Stimulated activated CD8-positive, alpha-beta memory T cell treated with anti-CD3 and anti-CD28 coated beads, Interleukin-12 subunit alpha, Interleukin-12 subunit beta, amount 100 ng/mL, for 4 hours (primary cell): ENCODE data around the gene LRG1.

Experiments
- DNase-seq: peaks from one replicate; pipeline ENCODE4 v3.0.0-alpha.2; 2020; ENCODE audit warnings: low read depth

Gene LRG1

DNA sequence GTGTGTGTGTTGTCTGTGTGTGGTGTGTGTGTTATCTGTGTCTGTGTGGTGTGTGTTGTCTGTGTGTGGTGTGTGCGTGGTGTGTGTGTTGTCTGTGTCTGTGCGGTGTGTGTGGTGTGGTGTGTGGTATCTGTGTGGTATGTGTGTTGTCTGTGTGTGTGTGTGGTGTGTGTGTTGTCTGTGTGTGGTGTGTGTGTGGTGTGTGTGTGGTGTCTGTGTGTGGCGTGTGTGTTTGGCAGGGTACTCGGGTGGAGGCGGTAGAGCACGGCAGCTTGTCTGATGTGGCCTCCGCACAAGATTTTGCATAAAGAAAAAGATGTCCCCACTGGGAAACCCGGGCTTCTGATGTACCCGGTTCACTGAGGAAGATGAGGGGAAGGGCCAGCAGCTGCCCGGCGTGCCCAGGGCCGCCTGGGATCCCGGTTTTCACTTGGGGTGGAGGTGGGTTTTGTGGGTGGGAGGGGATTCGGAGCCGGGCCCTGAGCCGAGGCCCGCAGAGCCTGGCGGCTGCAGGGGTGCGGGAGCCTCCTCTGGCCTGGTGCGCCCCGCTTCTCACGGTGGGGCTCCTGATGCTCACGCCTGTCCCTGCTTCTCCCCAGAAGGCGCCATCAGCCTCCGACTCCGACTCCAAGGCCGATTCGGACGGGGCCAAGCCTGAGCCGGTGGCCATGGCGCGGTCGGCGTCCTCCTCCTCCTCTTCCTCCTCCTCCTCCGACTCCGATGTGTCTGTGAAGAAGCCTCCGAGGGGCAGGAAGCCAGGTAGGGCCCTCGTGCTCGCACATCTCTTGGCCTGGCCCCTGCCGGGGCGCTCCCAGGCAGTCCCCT lies 46.5 kb downstream of the LRG1 start:
- no peak for DNase-seq

DNA sequence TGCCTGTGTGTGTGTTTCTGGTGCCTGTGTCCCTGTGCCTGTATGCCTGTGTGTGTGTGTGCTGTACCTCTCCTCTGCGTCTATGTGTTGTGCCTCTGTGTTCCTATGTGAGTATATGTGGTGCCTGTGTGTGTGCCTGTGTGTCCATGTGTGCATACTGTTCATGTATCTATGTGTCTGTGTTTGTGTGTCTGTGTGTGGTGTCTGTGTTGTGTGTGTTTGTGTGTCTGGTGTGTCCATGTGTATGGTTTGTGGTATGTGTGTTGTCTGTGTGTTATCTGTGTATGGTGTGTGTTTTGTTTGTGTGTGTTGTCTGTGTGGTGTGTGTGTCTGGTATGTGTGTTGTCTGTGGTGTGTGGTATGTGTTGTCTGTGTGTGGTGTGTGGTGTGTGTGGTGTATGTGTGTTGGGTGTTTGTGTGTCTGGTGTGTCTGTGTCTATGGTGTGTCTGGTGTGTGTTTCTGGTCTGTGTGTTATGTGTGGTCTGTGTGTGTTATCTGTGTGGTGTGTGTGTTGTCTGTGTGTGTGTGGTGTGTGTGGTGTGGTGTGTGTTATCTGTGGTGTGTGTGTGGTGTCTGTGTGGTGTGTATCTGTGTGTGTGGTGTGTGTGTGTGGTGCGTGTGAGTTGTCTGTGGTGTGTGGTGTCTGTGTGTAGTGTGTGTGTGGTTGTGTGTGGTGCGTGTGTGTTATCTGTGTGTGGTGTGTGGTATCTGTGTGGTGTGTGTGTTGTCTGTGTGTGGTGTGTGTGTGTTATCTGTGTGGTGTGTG lies 47.3 kb downstream of the LRG1 start:
- no peak for DNase-seq

DNA sequence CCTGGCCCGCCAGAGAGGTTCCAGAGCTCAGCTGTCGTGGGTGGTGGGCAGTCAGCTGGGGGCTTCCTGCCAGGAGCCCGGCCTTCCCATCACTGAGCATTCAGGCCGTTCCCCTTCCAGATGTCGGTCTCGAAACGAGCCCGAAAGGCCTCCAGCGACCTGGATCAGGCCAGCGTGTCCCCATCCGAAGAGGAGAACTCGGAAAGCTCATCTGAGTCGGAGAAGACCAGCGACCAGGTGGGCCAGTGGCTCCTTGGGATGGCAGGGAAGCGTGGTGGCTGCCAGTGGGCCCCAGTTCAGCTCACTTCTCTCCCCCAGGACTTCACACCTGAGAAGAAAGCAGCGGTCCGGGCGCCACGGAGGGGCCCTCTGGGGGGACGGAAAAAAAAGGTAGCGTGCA lies 48.4 kb downstream of the LRG1 start:
- no peak for DNase-seq

DNA sequence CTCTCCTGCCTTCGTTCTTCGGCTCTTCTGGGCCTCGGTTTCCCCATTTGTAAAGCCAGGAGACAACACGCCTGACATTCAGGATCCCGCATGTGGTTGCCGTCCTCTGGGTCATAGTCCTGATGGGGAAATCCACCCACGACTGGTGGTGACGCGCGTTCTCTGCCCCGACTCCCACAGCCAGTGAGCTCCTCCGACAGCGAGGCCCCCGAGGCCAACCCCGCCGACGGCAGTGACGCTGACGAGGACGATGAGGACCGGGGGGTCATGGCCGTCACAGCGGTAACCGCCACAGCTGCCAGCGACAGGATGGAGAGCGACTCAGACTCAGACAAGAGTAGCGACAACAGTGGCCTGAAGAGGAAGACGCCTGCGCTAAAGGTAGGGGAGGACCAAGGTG lies 51.3 kb downstream of the LRG1 start:
- no peak for DNase-seq

DNA sequence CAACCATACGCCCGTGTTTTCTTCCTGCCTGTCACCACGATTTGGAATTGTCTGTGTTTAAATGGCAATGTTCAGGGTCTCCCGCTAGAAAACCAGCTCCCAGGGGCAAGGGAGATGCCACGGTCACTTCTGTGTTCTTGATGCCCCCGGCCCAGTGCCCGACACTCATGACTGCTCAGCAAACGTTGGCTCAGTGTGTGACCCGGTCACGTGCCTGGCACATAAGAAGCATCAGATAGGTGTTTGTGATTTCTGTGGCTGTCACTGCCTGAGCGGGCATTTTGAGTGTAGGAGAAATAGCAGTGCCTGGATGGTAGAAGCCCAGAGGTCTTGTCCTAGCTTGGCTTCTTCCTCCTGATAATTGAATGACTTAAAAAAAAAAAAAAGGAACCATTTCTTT lies 52.3 kb downstream of the LRG1 start:
- DNase-seq, result no peak
